ENCODE data around the gene CFAP77. TPM values are rescaled to one million over a fixed set of nuclear protein-coding genes. Genes with fewer than 3 reads are reported as not detected.

The CFAP77 gene
- total and polyA plus RNA-seq, 2 of the 8 experiments (the other 6 are each of a cell fraction or from before 2014, with no cell fraction given) = 0.63 to 0.97 TPM

- TF ChIP-seq POLR2AphosphoS5 (IDR thresholded peaks at IDR 0.05; ENCODE audit: low read depth, low read length) = no peak
- TF ChIP-seq EP300 (IDR thresholded peaks at IDR 0.05; ENCODE audit: borderline replicate concordance in 1 of 2, low read depth in 2 of 2, low read length in 2 of 2) = no peak
- no peak for TF ChIP-seq CEBPB (IDR thresholded peaks at IDR 0.05; ENCODE audit: low read depth, low read length)
- TF ChIP-seq SP1 (IDR thresholded peaks at IDR 0.05; ENCODE audit: low read depth, low read length) = no peak
- TF ChIP-seq SP2 (IDR thresholded peaks at IDR 0.05; ENCODE audit: low read length) = no peak
- TF ChIP-seq, protein P1, sequence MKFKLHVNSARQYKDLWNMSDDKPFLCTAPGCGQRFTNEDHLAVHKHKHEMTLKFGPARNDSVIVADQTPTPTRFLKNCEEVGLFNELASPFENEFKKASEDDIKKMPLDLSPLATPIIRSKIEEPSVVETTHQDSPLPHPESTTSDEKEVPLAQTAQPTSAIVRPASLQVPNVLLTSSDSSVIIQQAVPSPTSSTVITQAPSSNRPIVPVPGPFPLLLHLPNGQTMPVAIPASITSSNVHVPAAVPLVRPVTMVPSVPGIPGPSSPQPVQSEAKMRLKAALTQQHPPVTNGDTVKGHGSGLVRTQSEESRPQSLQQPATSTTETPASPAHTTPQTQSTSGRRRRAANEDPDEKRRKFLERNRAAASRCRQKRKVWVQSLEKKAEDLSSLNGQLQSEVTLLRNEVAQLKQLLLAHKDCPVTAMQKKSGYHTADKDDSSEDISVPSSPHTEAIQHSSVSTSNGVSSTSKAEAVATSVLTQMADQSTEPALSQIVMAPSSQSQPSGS (IDR thresholded peaks at IDR 0.05; ENCODE audit: low read length) = 0 out of 2 replicates have a peak, but pooled peaks have one; percentile 23
- TF ChIP-seq BACH1 (IDR thresholded peaks at IDR 0.05; ENCODE audit: low read length) = no peak
Observed at GRCh38 chr9:132410642-132411041, 631 bp downstream of the CFAP77 start (continued).

Data from H1 (cell line).